GOT3 (cell line): ENCODE measurements around the gene SMC4.
"Not testable (repeated sequence)": the region's sequence is repeated elsewhere in the genome, so short reads cannot be mapped to it uniquely, and the experiment has no call there.

ENCODE experiments used
- DNase-seq: peaks from one replicate; lab custom pipeline; 2025; ENCODE audit warnings: mixed read lengths; lab: John Stamatoyannopoulos, UW

SMC4 gene

GRCh38 chr3:160446522-160447056 is 47.1 kb downstream of the SMC4 start:
- no peak for DNase-seq

GRCh38 chr3:160447544-160447943 is 48.1 kb downstream of the SMC4 start:
- no peak for DNase-seq

- DNase-seq: no peak
Observed at GRCh38 chr3:160448845-160449635, 49.6 kb downstream of the SMC4 start.

GRCh38 chr3:160449636-160450598 is 50.5 kb downstream of the SMC4 start, which contains the start of gene TRIM59:
TRIM59 (minus strand) TSS chr3:160449786; CDS start chr3:160439183, 10,603 bp downstream.
- DNase-seq: peak; percentile 81

- DNase-seq: peak; percentile 7
Observed at GRCh38 chr3:160450846-160451245, 51.4 kb downstream of the SMC4 start.

- no peak for DNase-seq
Observed at GRCh38 chr3:160451602-160452001, 52.2 kb downstream of the SMC4 start.

GRCh38 chr3:160452251-160452650 is 52.8 kb downstream of the SMC4 start:
- not testable (repeated sequence) for DNase-seq

GRCh38 chr3:160454995-160455394 is 55.5 kb downstream of the SMC4 start:
- DNase-seq: no peak

GRCh38 chr3:160455846-160456245 is 56.4 kb downstream of the SMC4 start:
- DNase-seq: no peak

GRCh38 chr3:160458151-160458550 is 58.7 kb downstream of the SMC4 start:
- DNase-seq: no peak

- DNase-seq: no peak
Observed at GRCh38 chr3:160459450-160459970, 60.1 kb downstream of the SMC4 start.

- no peak for DNase-seq
Observed at GRCh38 chr3:160460033-160460432, 60.6 kb downstream of the SMC4 start.

- DNase-seq: no peak
Observed at GRCh38 chr3:160464321-160464720, 64.9 kb downstream of the SMC4 start.

- no peak for DNase-seq
Observed at GRCh38 chr3:160464971-160465370, 65.5 kb downstream of the SMC4 start.

- no peak for DNase-seq
Observed at GRCh38 chr3:160470181-160470580, 70.7 kb downstream of the SMC4 start.

- no peak for DNase-seq
Observed at GRCh38 chr3:160471892-160472291, 72.4 kb downstream of the SMC4 start.

GRCh38 chr3:160472344-160472743 is 72.9 kb downstream of the SMC4 start:
- DNase-seq: no peak

GRCh38 chr3:160473221-160473620 is 73.8 kb downstream of the SMC4 start:
- DNase-seq: no peak

GRCh38 chr3:160473978-160474377 is 74.5 kb downstream of the SMC4 start:
- DNase-seq: no peak

- no peak for DNase-seq
Observed at GRCh38 chr3:160474416-160474838, 75.0 kb downstream of the SMC4 start.

GRCh38 chr3:160475153-160475552 is 75.7 kb downstream of the SMC4 start:
- no peak for DNase-seq

- no peak for DNase-seq
Observed at GRCh38 chr3:160475884-160476283, 76.4 kb downstream of the SMC4 start.
